CMK (cell line): Measurements from ENCODE around the gene PLCH1.
A peak's percentile ranks its signal among the peaks of the same experiment; 100 is the strongest.

ENCODE experiments used
- DNase-seq: peaks from one replicate; pipeline ENCODE4 v3.0.0-alpha.2; 2010; ENCODE audit warnings: low read depth

Gene PLCH1

DNA sequence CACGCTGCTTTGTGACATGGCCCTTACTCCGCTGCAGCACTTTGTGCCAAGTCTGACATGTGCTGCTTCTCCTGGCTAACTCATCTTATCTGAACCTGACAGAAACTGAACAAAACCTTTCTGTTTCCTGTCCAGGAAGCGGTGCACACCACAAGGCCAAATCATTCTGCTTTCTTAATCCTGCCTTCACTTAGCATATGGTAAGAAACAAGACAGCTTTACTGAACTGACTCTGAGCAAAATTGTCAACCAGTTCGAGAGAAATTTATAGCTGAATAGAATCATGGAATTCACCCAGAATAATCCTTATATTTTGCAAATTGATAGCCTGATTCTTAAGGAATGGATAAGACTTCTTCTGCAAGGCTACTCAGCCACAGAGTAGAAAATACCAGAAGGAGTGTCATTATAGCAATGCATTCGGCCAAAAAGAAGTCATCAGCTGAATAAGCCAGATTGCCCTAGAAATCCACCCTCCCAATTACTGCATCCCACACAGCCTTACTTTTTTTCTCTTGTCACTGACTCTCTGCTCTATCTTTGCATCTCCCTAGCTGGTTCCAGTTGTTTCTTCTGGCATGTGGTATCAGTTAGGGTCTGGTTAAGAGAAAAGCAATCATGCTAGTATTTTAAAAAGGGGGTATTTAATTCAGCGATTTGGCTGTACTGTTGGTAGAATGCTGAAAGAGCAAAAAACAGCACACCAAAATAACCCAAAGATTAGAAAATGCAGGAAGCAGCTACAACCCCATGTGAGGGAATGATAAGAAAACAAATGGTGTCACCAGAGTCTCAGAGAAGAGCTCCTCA, 409.8 kb downstream of the PLCH1 start:
- peak; percentile 83 for DNase-seq

GRCh38 chr3:155334215-155334913, 410.5 kb downstream of the PLCH1 start:
- DNase-seq, result no peak

- DNase-seq, result no peak
These were observed 412.2 kb downstream of the PLCH1 start for GRCh38 chr3:155332716-155333115.

DNA sequence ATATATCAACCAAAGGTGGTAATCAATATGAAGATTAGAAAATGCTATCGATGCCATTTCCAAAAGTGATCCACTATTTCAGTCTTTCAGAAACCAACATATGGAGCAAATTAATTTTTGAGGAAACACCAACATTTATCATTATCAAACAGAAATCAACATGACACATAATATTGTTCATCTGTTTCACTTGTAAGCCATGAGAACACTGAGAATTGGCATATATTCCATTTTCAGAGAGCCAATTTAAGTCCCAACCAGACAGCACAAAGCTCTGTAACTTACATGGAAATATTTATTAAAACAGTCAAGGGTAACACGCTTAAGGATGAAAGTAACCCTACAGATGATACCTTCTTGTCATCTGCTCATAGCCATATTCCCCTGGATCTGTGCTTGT, 413.8 kb downstream of the PLCH1 start:
- DNase-seq, result no peak

DNA sequence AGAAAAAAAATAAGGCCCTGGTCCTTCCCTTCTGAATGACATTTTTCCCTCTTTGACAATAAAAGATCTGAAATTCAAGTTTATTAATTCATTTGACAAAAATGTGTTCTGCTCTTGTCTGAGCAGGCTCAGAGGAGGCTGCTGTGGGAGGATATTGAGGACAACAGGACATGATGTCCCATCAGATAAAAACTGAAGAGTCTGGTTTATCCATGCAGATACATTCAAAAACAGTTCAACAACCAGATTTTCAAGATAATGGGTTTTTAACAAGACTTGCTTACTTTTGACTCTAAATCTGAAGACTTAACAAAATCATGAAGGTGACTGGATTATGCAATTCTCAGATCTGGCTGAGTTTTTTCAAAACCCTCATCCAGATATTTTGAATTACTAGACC, 414.5 kb downstream of the PLCH1 start:
- no peak for DNase-seq

GRCh38 chr3:155329513-155330048, 415.3 kb downstream of the PLCH1 start:
- DNase-seq, result no peak

GRCh38 chr3:155327871-155328270, 417.0 kb downstream of the PLCH1 start:
- DNase-seq, result no peak

- no peak for DNase-seq
These were observed 417.4 kb downstream of the PLCH1 start for GRCh38 chr3:155327430-155327829.

DNA sequence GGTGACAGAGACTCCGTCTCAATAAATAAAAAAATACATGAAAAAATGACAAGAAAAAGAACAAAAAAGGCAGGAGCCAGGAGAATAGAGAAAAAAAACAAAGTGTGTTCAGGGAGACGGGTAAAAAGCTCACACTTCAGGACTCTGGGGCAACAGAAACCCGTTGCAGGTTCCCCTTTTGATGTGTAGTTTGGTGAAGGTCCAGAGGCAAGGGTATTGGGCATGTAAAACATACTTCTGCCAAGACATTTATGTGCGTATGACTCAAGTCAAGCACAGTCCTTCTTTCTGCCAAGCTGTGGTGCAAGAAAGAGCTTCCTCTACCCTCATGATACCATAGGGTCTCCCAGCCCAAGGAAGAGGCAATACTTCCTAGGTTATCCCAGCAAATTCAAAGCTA, 418.0 kb downstream of the PLCH1 start:
- no peak for DNase-seq

- no peak for DNase-seq
These were observed 418.6 kb downstream of the PLCH1 start for GRCh38 chr3:155326244-155326643.
